ENCODE data around the gene IGF2BP3.

DNA sequence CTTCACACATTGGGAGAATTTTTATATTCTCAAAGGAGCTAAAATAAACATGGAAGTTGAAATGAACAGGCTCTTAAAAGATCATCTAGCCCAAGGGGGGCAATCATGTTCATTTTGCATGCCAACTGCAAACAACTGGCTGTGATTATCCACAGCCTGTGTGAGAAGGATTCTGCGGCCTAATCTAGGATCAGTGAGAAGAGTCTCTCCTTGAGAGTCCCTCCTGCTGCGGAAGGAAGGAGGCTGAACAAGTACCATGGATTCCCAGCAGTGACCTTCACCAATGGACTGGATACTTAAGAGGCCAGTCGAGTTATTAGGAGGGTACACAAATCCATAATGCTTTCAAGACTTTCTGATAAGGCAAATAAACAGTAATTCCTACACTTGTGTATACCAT, 76.7 kb downstream of the IGF2BP3 start:
- TF ChIP-seq ZNF747 (tag by site-specific recombination; IDR thresholded peaks at IDR 0.05) (no peak), ZNF24 (tag by site-specific recombination; IDR thresholded peaks at IDR 0.05) (no peak)
- TF ChIP-seq, protein P1, sequence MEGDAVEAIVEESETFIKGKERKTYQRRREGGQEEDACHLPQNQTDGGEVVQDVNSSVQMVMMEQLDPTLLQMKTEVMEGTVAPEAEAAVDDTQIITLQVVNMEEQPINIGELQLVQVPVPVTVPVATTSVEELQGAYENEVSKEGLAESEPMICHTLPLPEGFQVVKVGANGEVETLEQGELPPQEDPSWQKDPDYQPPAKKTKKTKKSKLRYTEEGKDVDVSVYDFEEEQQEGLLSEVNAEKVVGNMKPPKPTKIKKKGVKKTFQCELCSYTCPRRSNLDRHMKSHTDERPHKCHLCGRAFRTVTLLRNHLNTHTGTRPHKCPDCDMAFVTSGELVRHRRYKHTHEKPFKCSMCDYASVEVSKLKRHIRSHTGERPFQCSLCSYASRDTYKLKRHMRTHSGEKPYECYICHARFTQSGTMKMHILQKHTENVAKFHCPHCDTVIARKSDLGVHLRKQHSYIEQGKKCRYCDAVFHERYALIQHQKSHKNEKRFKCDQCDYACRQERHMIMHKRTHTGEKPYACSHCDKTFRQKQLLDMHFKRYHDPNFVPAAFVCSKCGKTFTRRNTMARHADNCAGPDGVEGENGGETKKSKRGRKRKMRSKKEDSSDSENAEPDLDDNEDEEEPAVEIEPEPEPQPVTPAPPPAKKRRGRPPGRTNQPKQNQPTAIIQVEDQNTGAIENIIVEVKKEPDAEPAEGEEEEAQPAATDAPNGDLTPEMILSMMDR (tag by site-specific recombination; IDR thresholded peaks at IDR 0.05) = no peak

Measured in HEK293 (cell line).